RKO (cell line): Measurements from ENCODE around the gene KCNMA1.
"Not testable (repeated sequence)": the region's sequence is repeated elsewhere in the genome, so short reads cannot be mapped to it uniquely, and the experiment has no call there.

ENCODE experiments used
- DNase-seq: peaks from one replicate; pipeline ENCODE4 v3.0.0-alpha.2; 2016; ENCODE audit warnings: low spot score

KCNMA1 gene

DNA sequence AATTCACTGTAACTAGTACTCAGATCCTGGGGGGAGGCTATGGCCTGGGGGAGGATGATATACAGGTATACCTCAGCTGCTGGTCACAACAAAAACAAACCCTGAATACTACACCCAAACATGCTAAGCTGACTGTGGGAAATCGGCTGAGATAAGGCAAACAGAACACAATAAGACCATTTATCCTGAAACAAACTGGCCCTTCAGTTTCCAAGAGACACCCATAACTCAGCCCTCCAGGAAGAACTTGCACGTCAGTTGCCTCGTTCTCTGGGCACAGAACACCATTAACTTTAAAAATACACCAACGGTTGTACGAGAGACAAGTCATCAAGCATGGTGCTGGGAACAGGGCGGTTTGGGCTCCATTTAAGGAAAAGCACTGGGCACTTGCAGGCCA lies 24.1 kb upstream of the KCNMA1 start:
- DNase-seq, result no peak

DNA sequence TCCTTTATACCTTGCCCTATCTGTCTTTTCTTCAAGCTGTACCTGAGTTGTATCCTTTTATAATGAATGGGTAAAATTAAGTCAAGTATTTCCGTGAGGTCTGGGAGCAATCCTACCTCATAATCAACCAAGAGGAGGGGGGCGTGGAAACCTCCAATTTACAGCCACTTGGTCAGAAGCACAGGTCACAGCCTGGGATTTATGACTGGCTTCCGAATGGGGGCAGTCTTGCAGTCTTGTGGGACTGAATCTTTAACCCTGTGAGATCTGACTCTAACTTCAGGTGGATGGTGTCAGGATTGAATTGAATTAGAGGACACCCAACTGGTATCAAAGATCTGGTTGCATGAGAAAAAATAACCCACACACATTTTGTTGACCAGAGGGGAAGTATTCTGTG lies 23.5 kb upstream of the KCNMA1 start:
- no peak for DNase-seq

DNA sequence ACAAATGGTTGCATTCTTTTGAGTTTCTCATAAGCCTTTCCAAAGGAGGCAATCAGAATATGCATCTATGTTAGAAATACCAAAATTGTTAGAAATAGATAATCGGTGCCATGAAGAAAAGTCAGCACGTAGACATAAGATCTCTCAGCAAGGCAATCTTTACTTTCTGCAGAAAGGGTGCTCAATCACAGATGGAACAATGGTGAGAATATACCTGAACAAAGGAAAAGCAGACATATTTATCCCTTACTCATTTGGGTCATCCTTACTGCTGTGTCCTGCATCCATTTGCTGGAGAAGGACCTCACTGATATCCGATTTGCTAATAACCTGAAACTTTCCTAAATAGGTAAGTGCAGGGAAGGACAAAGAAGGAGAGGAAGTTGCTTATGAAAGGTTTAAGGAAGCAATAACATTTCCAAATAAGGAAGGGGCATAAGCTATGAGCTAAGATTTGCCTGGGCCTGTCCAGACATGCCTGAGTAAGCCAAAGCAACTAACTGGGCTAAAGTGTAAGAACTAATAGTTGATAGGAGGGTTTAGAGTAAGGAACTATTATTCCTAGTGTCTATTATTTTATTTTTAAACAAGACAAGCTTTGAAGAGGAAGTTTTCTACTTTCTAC lies 21.6 kb upstream of the KCNMA1 start:
- DNase-seq, result not testable (repeated sequence)

DNA sequence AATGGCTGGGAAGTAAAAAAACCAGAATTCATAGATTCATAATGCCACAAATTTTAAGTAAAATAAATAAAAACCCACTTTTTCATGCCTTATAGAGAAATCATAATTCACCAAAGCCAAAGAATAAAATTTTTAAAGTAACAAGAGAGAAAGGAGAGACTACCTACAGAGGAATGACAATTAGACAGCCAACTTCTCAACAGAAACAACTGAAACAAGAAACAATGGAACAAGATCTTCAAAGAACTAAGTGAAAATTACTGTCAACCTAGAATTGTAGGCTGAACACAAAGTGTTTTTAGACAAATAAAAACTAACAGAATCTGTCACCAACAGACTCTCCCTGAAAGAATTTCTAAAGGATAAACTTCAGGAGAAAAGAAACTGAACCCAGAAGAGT lies 15.6 kb upstream of the KCNMA1 start:
- no peak for DNase-seq

DNA sequence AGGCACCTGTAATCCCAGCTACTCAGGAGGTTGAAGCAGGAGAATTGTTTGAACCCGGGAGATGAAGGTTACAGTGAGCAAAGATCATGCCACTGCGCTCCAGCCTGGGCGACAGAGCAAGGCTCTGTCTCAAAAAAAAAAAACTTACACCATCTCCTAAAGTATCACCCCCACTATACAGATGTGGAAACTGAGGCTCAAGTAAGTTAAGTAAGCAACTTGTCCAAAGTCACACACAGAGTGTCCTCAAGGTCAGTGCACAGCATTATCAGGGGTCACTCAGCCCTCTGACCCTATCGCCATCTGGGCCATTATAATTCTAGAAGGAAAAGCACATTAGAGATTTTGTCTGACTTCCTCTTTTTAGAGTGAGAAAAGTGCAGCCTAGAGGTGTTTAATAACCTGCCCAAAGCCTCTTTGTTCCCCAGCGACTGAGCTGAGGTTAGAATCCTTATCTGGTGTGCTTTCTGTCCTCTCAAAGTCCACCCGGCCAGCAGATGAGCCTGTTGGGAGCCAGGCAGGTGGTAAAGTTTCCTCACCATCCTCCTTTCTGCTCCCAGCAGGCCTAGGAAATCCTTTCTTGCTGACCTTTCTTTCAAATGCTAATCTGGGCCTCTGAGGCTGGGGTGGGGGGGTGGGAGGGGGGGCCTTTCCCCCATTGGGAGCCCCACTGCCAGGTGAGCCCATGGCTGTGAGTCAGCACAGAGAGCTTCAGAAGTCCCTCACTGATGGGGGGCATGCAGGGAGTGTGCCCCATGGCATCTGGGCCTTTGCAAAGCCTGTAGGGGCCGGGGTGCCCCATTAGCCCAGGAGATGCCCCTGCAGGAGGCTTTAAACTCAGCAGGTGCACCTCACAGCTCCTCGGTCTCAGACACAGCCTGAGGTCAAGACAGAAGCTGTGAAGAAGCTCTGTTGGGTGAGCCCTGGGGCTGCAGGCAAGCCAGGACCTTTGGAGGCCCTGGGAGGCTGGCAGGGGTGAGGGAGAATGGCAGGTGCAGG lies 12.0 kb upstream of the KCNMA1 start:
- DNase-seq, result no peak

DNA sequence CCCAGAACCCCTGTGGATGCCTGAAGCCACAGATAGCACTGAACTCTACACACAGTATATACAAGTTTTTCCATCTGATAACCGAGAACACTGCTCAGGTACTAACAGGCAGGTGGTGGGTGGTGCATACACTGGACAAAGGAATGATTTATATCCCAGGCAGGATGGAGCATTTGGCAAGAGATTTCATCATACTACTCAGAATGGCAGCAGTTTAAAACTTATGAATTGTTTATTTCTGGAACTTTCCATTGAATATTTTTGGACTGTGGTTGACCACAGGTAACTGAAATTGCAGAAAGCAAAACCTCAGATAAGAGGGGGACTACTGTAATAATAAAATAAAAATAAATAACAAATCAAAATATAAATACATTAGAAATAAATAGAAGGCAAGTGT lies 10.9 kb upstream of the KCNMA1 start:
- no peak for DNase-seq

DNA sequence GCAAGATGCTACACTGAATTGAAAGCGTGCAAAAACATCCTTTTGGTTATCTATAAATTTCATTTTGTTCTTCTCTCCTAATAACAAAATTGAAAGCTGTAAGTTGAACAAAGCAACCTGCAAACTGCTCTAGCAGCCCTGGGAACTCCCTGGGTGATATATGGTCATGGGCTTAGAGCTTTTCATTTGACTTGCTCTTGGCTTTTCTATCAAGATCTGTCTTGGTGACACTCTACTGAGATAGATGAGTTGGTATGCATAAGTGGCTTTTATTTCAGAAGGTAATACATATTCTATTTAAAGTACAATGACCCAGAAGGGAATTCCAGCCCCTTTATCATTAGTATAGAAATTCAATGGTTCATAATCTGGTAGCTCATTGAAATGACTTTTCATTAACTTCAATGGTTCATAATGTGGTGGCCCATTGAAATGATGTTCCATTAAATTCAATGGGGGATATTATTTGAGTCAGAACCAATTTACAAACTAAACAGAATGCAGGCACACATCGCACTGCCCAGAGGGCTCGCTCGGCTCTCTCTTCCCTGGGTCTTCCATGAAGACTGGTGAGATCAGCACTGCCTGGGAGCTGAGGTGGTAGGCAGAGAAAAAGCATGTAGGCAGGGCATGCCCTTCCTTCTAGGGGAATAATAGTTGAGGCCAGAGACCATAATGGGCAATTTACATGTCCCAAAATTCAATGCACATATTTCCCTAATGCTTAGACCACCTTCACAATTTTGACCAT lies 10.1 kb upstream of the KCNMA1 start:
- no peak for DNase-seq

DNA sequence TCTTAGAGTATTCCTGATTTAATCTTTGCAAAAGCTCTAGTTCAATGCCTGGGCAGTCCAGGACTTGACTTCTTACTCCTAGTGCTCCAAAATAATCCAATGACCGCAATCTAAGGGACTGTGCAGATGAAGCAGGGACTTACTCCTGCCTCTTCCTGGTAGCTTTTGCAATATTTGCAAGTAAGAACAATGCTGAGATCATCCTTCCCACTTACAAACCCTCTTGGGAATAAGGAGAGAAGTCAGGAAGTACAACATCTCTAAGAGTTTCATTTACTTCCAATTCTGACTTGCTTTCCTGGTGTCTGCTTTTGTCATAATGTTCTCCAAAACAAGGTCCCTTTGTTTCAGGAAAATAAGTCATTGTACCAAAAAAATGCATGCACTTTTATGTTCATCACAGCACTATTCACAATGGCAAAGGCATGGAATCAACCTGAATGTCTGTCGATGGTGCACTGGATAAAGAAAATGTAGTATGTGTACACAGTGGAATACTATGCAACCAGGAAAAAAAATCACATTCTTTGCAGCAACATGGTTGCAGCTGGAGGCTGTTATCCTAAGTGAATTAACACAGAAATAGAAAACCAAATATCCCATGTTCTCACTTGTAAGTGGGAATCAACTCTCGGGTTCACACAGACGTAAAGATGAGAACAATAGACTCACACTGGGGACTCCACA lies 7.1 kb upstream of the KCNMA1 start:
- no peak for DNase-seq

DNA sequence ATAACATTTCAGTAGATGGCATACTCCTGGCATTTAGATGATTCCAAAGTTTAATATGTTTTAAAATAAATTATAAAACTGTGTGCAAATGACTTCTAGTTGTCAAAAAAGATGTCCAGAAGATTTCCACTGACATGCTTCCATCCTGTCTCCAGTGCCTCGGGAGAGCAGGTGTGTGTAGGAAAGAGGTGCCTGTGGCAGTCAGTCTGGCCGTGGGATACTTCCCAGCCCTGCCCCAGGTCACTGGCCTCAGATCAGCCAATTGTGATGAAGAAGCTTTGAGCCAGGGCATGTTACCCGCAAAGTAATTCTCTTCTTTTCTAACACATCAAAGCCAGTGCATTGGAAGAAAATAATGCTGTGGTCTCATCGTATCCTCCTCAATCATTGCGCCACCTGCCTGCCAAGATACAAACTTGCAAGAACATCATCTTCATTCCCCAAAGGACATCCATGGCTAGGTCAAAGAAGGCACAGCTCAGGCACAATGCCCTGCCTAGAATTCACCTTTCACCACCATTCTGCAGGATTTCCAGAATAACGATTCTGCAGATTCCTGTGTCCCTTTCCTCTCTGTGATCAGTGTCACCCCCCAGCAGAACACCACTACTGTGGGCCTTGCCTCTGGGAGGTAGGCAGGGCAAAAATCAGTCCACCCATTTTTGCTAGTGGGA lies 6.3 kb upstream of the KCNMA1 start:
- peak; percentile 71 for DNase-seq

DNA sequence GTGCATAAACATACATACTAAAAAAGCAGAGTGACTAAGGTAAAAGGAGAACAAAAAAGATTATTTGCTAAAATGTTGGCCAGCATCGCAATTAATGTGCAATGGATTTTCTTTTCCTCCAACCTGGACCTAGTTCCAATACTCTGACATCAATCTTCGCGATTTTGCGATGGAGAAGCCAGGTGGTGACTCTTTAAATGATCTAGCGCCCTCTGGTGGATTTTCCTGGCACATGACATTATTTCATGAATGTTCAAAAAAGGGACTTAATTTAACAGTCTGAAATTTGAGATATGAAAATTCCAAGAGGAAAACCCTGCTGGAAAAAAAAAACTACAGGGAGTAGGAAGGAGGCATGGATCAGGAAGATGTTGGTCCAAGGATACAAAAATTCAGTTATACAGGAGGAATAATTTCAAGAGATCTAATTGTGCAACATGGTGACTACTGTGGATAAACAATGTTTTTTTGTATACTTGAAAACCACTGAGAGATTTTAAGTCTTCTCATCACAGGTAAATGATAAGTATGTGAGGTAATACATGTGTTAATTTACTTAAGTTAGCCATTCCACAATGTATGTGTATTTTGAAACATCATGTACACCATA lies 4.3 kb upstream of the KCNMA1 start:
- peak; percentile 75 for DNase-seq

DNA sequence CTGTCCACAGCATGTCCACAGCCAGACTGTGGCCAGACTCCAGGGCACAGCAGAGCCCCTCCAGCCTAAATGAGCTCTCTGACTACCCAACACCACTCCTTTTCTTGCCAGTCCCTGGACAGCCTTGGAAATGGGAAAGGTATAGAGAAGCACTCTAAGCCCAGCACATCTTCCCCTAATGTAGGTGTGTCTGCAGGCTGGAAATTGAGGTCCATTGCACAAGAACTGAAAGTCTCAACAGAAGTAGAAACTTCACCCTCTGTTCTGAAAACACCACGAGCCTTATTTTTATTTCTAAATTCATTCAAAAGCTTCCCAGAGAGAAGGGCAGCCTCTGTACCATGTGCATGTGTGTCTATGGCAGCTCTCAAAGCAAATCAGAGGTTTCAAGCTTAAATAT lies 3.7 kb upstream of the KCNMA1 start:
- DNase-seq, result no peak

DNA sequence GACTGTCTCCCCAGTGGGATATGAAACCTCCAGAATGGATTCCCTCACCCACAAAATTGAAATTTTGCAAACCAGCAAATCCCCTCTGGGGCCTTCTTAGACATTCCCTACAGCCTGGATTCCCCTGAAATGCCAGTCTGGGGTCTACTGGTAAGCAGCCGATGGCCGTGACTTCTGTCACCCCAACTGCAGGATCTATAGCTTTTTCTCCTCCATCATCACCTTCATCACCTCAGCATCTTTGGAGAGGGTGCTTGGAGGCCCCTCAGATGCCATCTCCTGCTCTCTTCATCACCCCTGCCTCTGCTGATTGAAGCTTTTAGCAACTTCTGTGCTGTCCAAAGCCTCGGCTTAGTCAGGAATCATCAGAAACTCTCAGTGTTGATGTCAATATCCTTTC lies 2.6 kb upstream of the KCNMA1 start:
- no peak for DNase-seq

DNA sequence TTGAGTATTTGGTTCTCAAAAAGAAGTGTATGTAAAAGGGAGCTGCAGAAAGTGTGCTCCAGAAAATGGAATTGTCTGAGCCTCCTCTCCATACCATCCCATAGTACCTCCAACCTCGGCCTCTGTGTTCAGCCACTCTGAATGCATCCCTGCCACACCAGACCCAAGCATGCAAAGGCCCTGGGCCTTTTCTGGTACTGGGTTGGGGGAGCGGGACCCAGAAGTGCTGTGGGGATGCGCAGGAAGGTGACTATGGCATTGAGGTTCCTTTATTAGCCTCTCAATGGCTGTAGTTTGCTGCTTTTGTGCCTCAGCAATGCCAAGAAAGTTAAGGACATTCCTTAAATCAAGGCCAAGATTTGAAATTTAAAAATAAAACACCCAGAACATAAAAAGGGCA lies 2.1 kb upstream of the KCNMA1 start:
- DNase-seq, result no peak

DNA sequence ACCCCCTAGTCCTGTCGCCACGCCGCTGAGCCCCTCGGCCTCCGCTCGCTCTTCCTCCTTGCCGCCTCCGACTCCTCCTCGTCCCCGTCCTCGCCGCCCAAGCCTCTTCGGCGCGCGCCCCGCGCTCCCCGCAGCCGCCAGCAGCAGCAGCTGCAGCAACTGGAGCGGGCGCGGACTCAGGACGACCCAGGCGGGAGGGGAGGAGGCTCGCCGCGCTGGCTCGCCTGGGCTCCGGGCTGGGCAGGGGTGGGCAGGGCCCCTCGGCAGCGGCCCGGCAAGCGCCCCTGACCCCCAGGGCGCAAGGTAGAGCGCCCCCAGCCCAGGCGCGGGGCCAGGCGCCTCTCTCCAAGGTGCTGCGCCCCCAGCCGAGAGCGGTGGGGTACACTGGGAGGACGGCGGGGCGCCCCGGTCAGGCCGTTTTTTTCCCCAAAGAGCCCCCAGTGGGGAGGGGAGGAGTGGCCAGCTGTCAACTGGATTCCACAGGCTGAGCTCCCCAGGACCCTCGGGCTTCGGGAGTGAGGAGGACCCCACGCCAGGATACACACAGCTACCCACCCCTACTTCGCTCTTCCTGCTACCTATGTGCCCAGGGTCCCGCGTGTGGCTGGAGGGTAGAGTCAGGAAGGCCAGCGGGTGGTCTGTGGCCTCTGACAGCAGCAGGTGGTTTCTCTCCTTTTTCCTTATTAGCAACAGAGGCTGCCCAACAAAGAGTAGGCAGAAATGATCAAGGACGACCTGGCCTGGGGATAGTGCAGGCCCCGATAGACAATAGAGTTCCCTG lies 903 bp upstream of the KCNMA1 start:
- DNase-seq, result no peak

DNA sequence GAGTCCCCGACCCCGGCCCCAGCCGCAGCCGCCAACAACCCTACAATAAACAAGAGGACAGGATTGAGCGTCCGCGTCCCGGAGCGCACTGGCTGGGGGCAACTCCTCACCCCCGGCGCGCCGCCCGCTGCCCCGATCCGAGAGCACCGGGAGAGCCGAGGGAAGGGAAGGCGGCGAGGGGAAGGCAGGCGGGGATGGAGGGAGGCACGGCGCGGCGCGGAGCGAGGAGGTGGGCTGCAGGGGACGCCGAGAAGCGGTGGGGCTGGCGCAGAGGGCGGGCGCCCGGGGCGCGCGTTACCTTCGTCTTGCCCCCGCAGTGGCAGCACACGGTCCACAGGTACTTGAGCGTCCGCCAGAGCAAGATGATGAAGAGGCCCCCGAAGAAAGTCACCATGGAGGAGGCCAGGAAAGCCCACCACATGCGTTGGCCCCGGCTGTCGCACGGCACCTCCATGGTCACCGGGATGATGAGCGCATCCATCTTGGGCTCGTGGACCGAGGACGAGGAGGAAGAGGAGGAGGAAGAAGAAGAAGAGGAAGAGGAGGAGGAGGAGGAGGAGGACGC lies 559 bp downstream of the KCNMA1 start:
- no peak for DNase-seq

DNA sequence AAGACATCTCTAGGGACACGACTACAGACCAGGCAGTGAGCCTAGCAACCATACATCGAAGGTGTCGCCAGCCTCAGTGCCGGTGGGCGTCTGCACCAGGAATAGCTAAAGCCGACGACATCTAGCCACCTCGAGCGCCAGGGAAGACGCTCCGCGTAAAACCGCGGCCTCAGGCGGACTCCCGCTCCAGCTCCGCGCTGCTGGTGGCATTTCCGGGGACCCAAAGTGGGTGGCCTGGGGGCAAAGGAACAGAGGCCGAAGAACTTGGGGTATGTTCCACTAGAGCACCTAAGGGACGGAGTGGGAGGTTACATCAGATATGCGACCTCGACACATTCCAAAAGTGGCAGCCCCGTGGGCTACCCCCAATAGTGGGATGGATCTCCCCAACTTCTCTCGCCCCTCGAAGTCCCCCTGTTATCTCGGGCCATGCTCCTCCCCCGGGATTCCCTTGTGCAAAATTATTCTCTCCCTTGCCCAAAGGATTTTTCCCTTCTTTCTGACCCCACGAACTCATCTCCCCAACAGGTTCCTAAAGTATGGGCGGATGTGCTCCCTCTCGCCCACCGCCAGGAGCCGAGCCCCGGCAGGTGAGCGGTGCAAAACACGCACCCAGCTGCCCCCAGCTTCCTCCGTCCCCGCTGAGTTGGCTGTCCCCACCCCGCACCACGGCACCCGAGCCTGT lies 1.2 kb downstream of the KCNMA1 start:
- DNase-seq, result no peak

DNA sequence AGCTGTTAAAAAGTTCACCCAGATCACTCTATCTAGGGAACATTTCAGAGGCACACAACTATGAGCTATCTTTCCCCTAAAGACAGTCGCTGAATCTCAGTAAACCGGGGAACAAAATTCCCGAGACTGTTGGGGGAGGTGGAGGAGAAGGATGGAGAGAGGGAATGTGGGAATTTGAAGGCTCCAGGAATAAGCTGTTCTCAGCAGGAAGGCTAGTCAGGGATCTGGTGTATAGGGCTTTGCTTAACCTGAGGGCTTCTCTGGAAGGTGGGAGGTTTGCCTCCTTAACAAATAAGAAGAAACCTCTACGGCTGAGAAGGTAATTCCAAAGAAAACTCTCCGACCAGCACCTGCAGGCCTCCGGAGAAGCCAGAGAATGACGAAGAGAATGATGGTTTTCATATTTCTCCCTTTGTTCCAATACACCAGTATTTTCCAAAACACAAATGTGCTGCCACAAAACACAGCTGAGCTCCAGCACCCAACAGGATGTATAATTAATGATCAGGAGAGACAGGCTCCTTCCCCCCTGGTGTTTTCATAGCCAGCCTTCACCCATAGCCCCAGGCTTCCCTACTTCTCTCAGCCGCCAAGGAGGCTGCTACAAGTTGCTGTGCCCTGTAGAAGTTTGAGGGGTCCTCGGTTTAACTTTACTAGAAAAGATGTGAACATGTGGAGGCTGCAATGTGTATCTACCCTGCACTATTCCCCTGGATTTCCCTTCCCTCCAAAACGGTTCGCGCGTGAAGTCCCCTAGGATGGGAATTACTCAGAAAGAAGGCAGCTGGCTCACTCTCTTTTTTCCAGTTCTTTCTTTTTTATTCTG lies 2.0 kb downstream of the KCNMA1 start:
- no peak for DNase-seq

DNA sequence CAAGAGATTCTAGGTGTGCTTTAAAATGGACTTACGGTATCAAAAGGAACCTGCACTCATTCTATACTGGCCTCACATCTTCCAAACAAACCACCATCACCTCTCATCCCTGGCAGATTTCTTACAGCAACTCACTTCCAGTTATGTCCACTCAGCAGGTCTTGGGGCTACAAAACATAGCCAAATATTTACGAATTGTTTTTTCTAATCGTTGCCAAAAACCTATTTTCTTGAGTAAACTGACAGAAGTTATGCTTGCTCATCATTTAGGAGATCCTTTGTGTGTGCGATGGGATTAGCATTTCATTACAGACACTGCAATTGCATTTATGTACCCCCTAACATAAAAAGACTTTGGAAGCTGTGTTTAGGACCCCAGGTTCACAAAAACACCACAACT lies 2.7 kb downstream of the KCNMA1 start:
- DNase-seq, result no peak

DNA sequence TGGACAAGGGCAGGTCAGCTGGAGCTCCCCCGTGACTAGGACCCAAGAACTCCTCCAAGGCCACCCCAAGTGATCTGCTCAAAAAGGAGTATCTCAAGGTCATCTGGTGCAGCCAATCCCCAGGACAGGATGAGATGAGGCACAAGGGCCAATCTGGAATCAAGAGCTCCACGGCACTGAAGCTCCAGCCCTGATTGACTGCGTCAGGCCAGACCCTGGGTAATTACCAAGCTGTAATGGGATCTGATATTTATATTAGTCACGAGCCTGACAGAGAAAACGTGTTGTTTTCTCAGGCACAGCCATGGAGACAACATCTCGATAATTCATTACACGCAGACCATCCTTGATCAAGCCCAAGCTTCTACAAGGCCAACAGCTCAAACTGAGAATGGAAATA lies 4.2 kb downstream of the KCNMA1 start:
- DNase-seq, result no peak
